Lower lobe of right lung (tissue), 2 donors: Measurements from ENCODE around the gene P2RY6. TPM values are rescaled to one million over a fixed set of nuclear protein-coding genes. Genes with fewer than 3 reads are reported as not detected.

ENCODE experiments used
- ATAC-seq, 2 donors: fragments of 200-7000 bp; cut with Tn5 transposase; one replicate each; pipeline ENCODE4 v1.9.1; 2020 to 2022; ENCODE audit warnings: mild to moderate bottlenecking in 2 of 2, moderate library complexity in 2 of 2
- DNase-seq: peaks from one replicate; pipeline ENCODE4 v3.0.0-alpha.2; 2020
- H3K27ac ChIP-seq: fragments of 200-600 bp; one replicate; pipeline ENCODE4 v1.8.0; 2022
- H3K27me3 ChIP-seq: fragments of 200-600 bp; one replicate; pipeline ENCODE4 v1.8.0; 2022; ENCODE audit warnings: low read depth
- H3K36me3 ChIP-seq: fragments of 200-600 bp; one replicate; pipeline ENCODE4 v1.8.0; 2022; ENCODE audit warnings: mild to moderate bottlenecking
- H3K4me1 ChIP-seq: fragments of 200-600 bp; one replicate; pipeline ENCODE4 v1.8.0; 2022
- H3K4me3 ChIP-seq: fragments of 200-600 bp; one replicate; pipeline ENCODE4 v1.8.0; 2022; ENCODE audit warnings: mild to moderate bottlenecking
- H3K9me3 ChIP-seq: fragments of 200-600 bp; one replicate; pipeline ENCODE4 v1.8.0; 2022
- intact Hi-C: fragments of 100-400 bp; cut with DNase I; formaldehyde crosslinking; loops from one replicate; pipeline ENCODE4 v1.11.0; 2022
- long read RNA-seq: library from polyadenylated mRNA; unstranded; transcript quantifications from one replicate; pipeline ENCODE4 v2.0.0, GENCODE V29; 2021
- total RNA-seq: library from RNA; stranded (reverse); fragmentation: NEBNext Ultra II Directional; extraction: Animal tissue kit (Norgen Biotek cat#: 25700); gene quantifications from one replicate; pipeline ENCODE4 v1.2.1, GENCODE V29; 2021
- TF ChIP-seq, protein P1 (sequence below): fragments of 200-600 bp; IDR thresholded peaks from one replicate; pipeline ENCODE4 v1.8.0; 2022; ENCODE audit warnings: antibody characterized with exemption, mild to moderate bottlenecking
- donor health status: DM: no; HTN: yes; CAD: no; lungs with severe emphysema.

Gene P2RY6
- 3.6 TPM for total RNA-seq
- long read RNA-seq, partial matches to known transcripts: 0 of 11 reads
- long read RNA-seq, other reads (novel, unspliced or antisense): 7 of 11 reads

DNA sequence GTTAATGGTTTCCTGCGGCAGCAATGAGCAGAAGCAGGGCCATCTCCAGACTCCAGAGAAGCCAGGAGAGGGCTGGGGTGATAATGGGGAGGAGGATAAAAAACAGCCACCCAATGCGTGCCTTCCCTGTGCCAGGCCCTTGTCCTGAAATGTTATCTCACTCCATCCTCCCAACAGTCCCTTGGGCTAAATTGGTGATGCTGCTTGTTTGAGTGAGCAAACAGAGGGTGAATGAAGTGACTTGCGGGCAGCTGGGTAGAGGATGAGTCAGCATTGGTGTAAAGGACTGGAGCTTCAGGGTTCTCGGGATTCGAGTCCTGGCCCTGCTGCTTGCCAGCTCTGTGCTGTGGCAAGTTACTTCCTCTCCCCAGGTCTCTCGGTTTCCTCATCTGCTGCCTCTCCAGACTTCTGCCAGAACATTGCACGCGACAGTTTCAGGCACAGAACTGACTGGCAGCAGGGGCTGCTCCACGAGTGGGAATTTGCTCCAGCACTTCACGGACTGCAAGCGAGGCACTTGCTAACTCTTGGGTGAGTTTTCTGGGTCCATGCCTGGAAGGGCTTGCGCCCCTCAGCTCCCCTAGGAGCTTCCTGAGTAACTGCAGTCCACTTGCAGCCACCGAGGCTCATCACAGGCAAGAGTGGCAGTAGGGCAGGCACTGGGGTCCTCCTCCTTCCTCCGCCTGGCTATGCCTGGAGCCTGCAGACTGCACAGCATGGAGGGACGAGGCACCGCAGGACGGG lies at the start of gene P2RY6:
Gene P2RY6 (plus strand): TSS at position 403 of the 744 bp plus-strand sequence. CDS start 24,181 bp downstream, outside the sequence.
- DNase-seq (peak; percentile 62), ATAC-seq (peak; percentile 60 to 61)
- Histone ChIP-seq H3K4me3 (peak within 1 kb of the TSS; percentile 17), H3K27ac (peak within 1 kb of the TSS; percentile 18), H3K4me1 (peaks cover 22% of the 10 kb centered on the region), H3K27me3 (no peaks in the 10 kb centered on the region), H3K9me3 (no peaks in the 10 kb centered on the region), H3K36me3 (no peaks in the 10 kb centered on the region)
- intact Hi-C loops: no loop called here
- TF ChIP-seq, protein P1, sequence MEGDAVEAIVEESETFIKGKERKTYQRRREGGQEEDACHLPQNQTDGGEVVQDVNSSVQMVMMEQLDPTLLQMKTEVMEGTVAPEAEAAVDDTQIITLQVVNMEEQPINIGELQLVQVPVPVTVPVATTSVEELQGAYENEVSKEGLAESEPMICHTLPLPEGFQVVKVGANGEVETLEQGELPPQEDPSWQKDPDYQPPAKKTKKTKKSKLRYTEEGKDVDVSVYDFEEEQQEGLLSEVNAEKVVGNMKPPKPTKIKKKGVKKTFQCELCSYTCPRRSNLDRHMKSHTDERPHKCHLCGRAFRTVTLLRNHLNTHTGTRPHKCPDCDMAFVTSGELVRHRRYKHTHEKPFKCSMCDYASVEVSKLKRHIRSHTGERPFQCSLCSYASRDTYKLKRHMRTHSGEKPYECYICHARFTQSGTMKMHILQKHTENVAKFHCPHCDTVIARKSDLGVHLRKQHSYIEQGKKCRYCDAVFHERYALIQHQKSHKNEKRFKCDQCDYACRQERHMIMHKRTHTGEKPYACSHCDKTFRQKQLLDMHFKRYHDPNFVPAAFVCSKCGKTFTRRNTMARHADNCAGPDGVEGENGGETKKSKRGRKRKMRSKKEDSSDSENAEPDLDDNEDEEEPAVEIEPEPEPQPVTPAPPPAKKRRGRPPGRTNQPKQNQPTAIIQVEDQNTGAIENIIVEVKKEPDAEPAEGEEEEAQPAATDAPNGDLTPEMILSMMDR: no peak

- Histone ChIP-seq H3K27ac (no peak overlapping the region), H3K36me3 (no peaks in the 10 kb centered on the region), H3K4me1 (peaks cover 18% of the 10 kb centered on the region), H3K27me3 (no peaks in the 10 kb centered on the region), H3K9me3 (no peaks in the 10 kb centered on the region), H3K4me3 (no peak overlapping the region)
- no peak for ATAC-seq
- intact Hi-C loops: no loop called here
- TF ChIP-seq, protein P1: no peak
- peak; percentile 27 for DNase-seq
These were observed 48.0 kb upstream of the P2RY6 start for GRCh38 chr11:73223998-73224730.

DNA sequence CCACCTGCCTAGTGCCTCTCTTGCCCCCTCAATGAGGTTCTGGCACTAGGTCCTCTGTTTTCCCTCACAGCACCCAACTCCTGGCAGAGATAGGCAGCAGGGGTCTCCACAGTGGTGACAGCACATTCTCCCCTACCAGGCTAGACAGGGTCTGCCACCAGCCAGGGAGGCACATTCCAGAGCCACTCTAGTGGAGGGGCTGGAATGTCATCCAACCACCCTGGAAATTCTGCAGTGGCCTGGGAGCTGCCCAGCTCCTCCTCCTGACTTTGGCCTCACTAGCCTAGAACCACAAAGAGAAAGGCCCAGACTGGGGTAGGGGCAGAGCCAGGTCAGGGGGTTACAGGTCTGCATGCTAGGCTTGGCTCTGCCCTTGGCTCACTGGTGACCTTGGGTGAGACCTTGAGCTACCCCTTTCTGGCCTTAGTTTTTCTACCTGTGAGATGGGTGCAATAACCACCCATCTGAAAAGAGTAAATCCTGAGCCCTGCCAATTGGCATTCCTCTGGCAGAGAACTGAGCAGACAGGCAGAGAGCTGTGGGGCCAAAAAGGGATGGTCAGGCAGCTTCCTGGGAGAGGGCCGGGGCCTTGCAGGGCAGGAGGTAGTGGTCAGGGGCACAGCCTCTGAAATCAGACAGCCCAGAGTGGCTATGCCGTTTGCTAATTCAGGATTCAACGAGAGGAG lies 47.0 kb upstream of the P2RY6 start:
- H3K9me3 ChIP-seq: no peaks in the 10 kb centered on the region
- H3K27ac ChIP-seq: peak overlapping the region; percentile 56
- DNase-seq (peak; percentile 54), ATAC-seq (peak; percentile 57 to 62)
- no peak overlapping the region for H3K4me3 ChIP-seq
- intact Hi-C loops: no loop called here
- H3K27me3 ChIP-seq: no peaks in the 10 kb centered on the region
- H3K36me3 ChIP-seq: no peaks in the 10 kb centered on the region
- peaks cover 12% of the 10 kb centered on the region for H3K4me1 ChIP-seq
- TF ChIP-seq, protein P1: no peak

DNA sequence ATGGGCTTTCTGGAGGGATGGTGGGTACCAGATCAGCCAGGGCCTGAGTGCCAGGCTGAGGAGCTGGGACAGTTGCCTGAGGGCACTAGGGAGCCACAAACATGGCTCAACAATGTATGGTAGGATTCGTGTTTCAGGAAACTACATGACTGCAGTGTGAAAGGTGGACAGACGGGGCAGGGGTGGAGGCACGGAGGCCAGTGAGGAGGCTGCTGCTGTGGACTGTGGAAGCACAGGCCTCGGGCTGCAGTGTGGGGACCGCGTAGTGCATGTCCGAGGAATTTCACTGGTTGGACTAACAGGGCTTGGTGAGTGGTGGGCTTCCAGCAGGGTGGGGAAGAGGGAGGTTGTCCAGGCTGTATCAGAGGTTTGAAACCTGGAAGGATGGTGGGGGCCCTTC lies 46.3 kb upstream of the P2RY6 start:
- Histone ChIP-seq H3K4me1 (peaks cover 12% of the 10 kb centered on the region), H3K27me3 (no peaks in the 10 kb centered on the region), H3K4me3 (no peak overlapping the region), H3K27ac (no peak overlapping the region), H3K9me3 (no peaks in the 10 kb centered on the region), H3K36me3 (no peaks in the 10 kb centered on the region)
- TF ChIP-seq, protein P1: no peak
- no peak for DNase-seq
- intact Hi-C loops: no loop called here
- no peak for ATAC-seq

DNA sequence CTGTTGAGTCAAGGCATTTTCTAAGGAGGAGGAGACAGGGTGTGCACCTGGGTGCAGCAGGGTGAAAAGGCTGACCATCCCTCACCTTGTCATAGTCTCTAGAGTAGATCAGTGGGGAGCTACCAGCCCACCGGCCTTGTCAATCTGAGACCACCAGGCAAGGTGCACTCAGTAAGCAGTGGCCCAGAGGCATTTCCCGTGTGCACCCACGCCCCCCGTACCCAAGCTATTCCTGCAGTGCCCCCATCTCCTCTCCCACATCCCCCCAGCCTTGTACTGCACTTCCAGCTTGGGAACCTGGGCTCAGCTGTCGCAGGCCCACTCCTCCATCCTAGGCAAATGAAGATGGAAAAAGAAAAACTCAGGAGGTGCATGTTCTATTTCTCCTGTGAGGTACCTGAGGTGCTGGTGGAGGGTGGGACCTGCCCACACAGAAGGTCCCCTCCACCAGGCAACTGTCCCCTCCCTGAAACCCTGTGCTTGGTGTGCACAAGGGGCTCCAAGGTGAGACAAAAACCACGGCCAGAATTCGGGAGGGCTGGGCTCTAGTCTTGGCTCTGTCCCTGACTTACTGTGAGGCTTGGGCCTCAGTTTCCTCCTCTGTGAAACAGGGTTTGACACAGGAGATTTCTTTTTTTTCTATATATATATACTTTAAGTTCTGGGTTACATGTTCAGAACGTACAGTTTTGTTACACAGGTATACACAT lies 45.7 kb upstream of the P2RY6 start:
- intact Hi-C loops: no loop called here
- ATAC-seq (no peak), DNase-seq (peak; percentile 28)
- no peaks in the 10 kb centered on the region for H3K9me3 ChIP-seq
- TF ChIP-seq, protein P1: no peak
- H3K4me3 ChIP-seq: no peak overlapping the region
- H3K27ac ChIP-seq: no peak overlapping the region
- H3K4me1 ChIP-seq: peaks cover 12% of the 10 kb centered on the region
- no peaks in the 10 kb centered on the region for H3K36me3 ChIP-seq
- H3K27me3 ChIP-seq: no peaks in the 10 kb centered on the region
